SH-SY5Y (cell line): Measurements from ENCODE around the gene HPGD.

ENCODE experiments used
- GATA2 ChIP-seq: IDR thresholded peaks from 2 replicates; pipeline ENCODE4 v1.6.1; 2011; ENCODE audit warnings: mild to moderate bottlenecking, low read depth, low read length
- GATA3 ChIP-seq: IDR thresholded peaks from 2 replicates; pipeline ENCODE4 v1.6.1; 2011; ENCODE audit warnings: low read depth, mild to moderate bottlenecking, low read length, moderate library complexity

DNA sequence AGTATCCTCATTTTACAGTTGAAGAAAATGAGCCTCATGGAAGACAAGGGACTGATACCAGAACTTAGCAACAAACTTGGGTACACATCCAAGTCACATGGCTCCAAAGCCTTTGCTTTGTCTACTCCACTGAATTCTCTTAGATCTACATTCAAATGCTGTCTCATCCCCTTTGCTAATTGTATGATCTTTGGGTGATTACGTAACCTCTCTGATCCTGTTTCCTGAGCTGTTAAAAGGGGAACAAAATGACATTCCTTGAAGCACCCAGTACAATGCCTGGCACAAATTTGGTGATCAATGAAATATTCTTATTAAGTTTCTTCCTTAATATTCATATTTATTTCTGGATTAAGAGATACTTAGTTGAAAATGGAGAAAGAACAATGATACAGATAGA lies 5.9 kb upstream of the HPGD start:
- no peak for TF ChIP-seq GATA2
- no peak for TF ChIP-seq GATA3
